H1 (cell line): ENCODE measurements around the gene ALOX5AP. TPM values are rescaled to one million over a fixed set of nuclear protein-coding genes. Genes with fewer than 3 reads are reported as not detected.

Experiments
- CTCF ChIA-PET: fragments of 300-600 bp; sonication (Branson Sonifier 250); formaldehyde crosslinking; loops from one replicate; lab custom pipeline; 2021; ENCODE audit not compliant: partially characterized antibody; lab: Charles Lee
- POLR2A ChIA-PET: fragments of 300-600 bp; sonication (Branson Sonifier 250); formaldehyde crosslinking; loops from one replicate; lab custom pipeline; 2021; ENCODE audit warnings: inconsistent platforms; ENCODE audit not compliant: partially characterized antibody; lab: Charles Lee
- DNase-seq, 2 experiments: peaks; one replicate each; pipeline versions ENCODE4 v3.0.0 to v3.0.0-alpha.2; 2010 to 2022; ENCODE audit warnings: low spot score in 2 of 2, low read depth in 1 of 2, mixed read lengths in 1 of 2
- FAIRE-seq: peaks from 2 replicates; lab custom pipeline; 2011; peaks lifted over from hg19 to GRCh38; lab: Jason Lieb, UNC
- H2AFZ ChIP-seq: 2 replicates; pipeline ENCODE4 v1.8.1; 2012; ENCODE audit warnings: low read length, inconsistent platforms
- H2AK5ac ChIP-seq: 2 replicates; pipeline ENCODE4 v1.6.1; 2013; ENCODE audit warnings: low read depth, low read length
- H2BK120ac ChIP-seq: replicated peaks from 2 replicates; pipeline ENCODE3; 2013; ENCODE audit warnings: low read depth, low read length, inconsistent platforms
- H2BK12ac ChIP-seq: 2 replicates; pipeline ENCODE4 v1.6.1; 2013; ENCODE audit warnings: low read depth, low read length
- H2BK15ac ChIP-seq: 2 replicates; pipeline ENCODE4 v1.6.1; 2013; ENCODE audit warnings: low read length
- H2BK20ac ChIP-seq: 2 replicates; pipeline ENCODE4 v1.6.1; 2013; ENCODE audit warnings: low read length
- H2BK5ac ChIP-seq: 2 replicates; pipeline ENCODE4 v1.6.1; 2013; ENCODE audit warnings: low read depth, low read length
- H3K14ac ChIP-seq: 2 replicates; pipeline ENCODE4 v1.6.1; 2013; ENCODE audit warnings: inconsistent platforms; ENCODE audit not compliant: insufficient read length
- H3K18ac ChIP-seq: 2 replicates; pipeline ENCODE4 v1.6.1; 2013; ENCODE audit warnings: low read length; ENCODE audit errors: extremely low read depth
- H3K23ac ChIP-seq: 2 replicates; pipeline ENCODE4 v1.6.1; 2013; ENCODE audit warnings: inconsistent platforms; ENCODE audit not compliant: insufficient read length
- H3K23me2 ChIP-seq: 2 replicates; pipeline ENCODE4 v1.6.1; 2013; ENCODE audit warnings: low read depth, low read length
- H3K27ac ChIP-seq: 2 replicates; pipeline ENCODE4 v1.6.1; 2011; ENCODE audit warnings: low read depth, low read length, inconsistent platforms
- H3K27me3 ChIP-seq, 4 experiments: replicated peaks in 1 of 4; 1 replicate in 1 of 4; 2 replicates in 3 of 4; pipeline versions ENCODE4 v1.6.1 to v1.8.1; 2011 to 2013; ENCODE audit warnings: low read length in 3 of 4, mild to moderate bottlenecking in 3 of 4, inconsistent platforms in 2 of 4, mixed read lengths in 2 of 4, moderate library complexity in 1 of 4; ENCODE audit not compliant: control insufficient read depth in 3 of 4, insufficient read depth in 3 of 4; ENCODE audit errors: extremely low read depth in 1 of 4
- H3K36me3 ChIP-seq, 4 experiments: 2 replicates each; pipeline versions ENCODE4 v1.6.1 to v1.8.1; 2011 to 2013; ENCODE audit warnings: mild to moderate bottlenecking in 4 of 4, low read length in 3 of 4, moderate library complexity in 2 of 4, control low read depth in 1 of 4, inconsistent platforms in 1 of 4; ENCODE audit not compliant: insufficient read depth in 4 of 4, control insufficient read depth in 2 of 4
- H3K4ac ChIP-seq: replicated peaks from 2 replicates; pipeline ENCODE3; 2013; ENCODE audit warnings: low read length, low read depth, mixed read lengths, inconsistent platforms; ENCODE audit not compliant: insufficient read length
- H3K4me1 ChIP-seq, 4 experiments: replicated peaks in 1 of 4; 1 replicate in 1 of 4; 2 replicates in 3 of 4; pipeline versions ENCODE4 v1.6.1 to v1.8.1; 2011 to 2013; ENCODE audit warnings: low read length in 3 of 4, inconsistent platforms in 2 of 4, mixed read lengths in 1 of 4; ENCODE audit not compliant: insufficient read depth in 4 of 4, control insufficient read depth in 3 of 4
- H3K4me2 ChIP-seq, 2 experiments: 2 replicates each; pipeline versions ENCODE4 v1.6.1 to v1.8.1; 2011 to 2013; ENCODE audit warnings: low read depth in 2 of 2, low read length in 2 of 2, control low read depth in 1 of 2, inconsistent platforms in 1 of 2, mild to moderate bottlenecking in 1 of 2; ENCODE audit not compliant: insufficient read depth in 1 of 2
- H3K4me3 ChIP-seq, 4 experiments: fragments of 200-600, 300-600 bp in 1 of 4; sonication (generic), shearing (Covaris generic), sonication (Bioruptor Twin) in 1 of 4; 2 replicates each; pipeline versions ENCODE4 v1.5.1 to v1.8.1; 2011 to 2016; ENCODE audit warnings: low read length in 4 of 4, low read depth in 3 of 4, control low read depth in 2 of 4, inconsistent platforms in 2 of 4, mild to moderate bottlenecking in 2 of 4, mixed read lengths in 1 of 4, moderate library complexity in 1 of 4; ENCODE audit not compliant: insufficient read depth in 2 of 4; ENCODE audit errors: extremely low read depth in 1 of 4
- H3K56ac ChIP-seq: replicated peaks from 2 replicates; pipeline ENCODE3; 2013; ENCODE audit warnings: low read depth, mild to moderate bottlenecking, mixed read lengths, low read length, inconsistent platforms; ENCODE audit not compliant: insufficient read length
- H3K79me1 ChIP-seq: 2 replicates; pipeline ENCODE4 v1.6.1; 2013; ENCODE audit warnings: low read depth, low read length, control low read depth
- H3K79me2 ChIP-seq, 2 experiments: 2 replicates each; pipeline versions ENCODE4 v1.6.1 to v1.8.1; 2012 to 2013; ENCODE audit warnings: low read length in 2 of 2, mild to moderate bottlenecking in 2 of 2, inconsistent platforms in 1 of 2; ENCODE audit not compliant: insufficient read depth in 2 of 2, control insufficient read depth in 1 of 2
- H3K9ac ChIP-seq, 4 experiments: replicated peaks in 1 of 4; 1 replicate in 1 of 4; 2 replicates in 3 of 4; pipeline versions ENCODE4 v1.6.1 to v1.8.1; 2011 to 2013; ENCODE audit warnings: low read depth in 3 of 4, low read length in 3 of 4, control low read depth in 2 of 4, mild to moderate bottlenecking in 2 of 4, moderate library complexity in 2 of 4, inconsistent platforms in 1 of 4; ENCODE audit errors: extremely low read depth in 1 of 4
- H3K9me3 ChIP-seq, 2 experiments: 2 replicates each; pipeline versions ENCODE4 v1.6.1 to v1.8.1; 2012 to 2013; ENCODE audit warnings: mild to moderate bottlenecking in 2 of 2, moderate library complexity in 2 of 2, control low read depth in 1 of 2, inconsistent platforms in 1 of 2, low read depth in 1 of 2, low read length in 1 of 2, mixed read lengths in 1 of 2; ENCODE audit not compliant: insufficient read depth in 2 of 2
- H4K20me1 ChIP-seq, 2 experiments: replicated peaks in 1 of 2; 2 replicates each; pipeline versions ENCODE3 to v1.8.1; 2011 to 2013; ENCODE audit warnings: inconsistent platforms in 2 of 2, low read length in 2 of 2, mild to moderate bottlenecking in 1 of 2; ENCODE audit not compliant: insufficient read depth in 2 of 2, control insufficient read depth in 1 of 2
- H4K5ac ChIP-seq: 2 replicates; pipeline ENCODE4 v1.6.1; 2013; ENCODE audit warnings: low read length, low read depth, mixed read lengths, inconsistent platforms; ENCODE audit not compliant: insufficient read length
- H4K8ac ChIP-seq: 2 replicates; pipeline ENCODE4 v1.8.0; 2013; ENCODE audit warnings: mild to moderate bottlenecking, moderate library complexity, low read length, inconsistent platforms; ENCODE audit not compliant: insufficient read depth; ENCODE audit errors: extremely low read depth
- H4K91ac ChIP-seq: replicated peaks from 2 replicates; pipeline ENCODE3; 2013; ENCODE audit warnings: low read length, mixed read lengths, inconsistent platforms; ENCODE audit not compliant: insufficient read length
- BCL11A ChIP-seq, 2 experiments: IDR thresholded peaks; one replicate each; pipeline ENCODE4 v1.6.1; 2011; ENCODE audit warnings: low read depth in 2 of 2, low read length in 2 of 2, mild to moderate bottlenecking in 2 of 2
- CHD2 ChIP-seq: IDR thresholded peaks from 2 replicates; pipeline ENCODE4 v1.6.1; 2012; ENCODE audit warnings: low read length, improper control_type of control experiment
- CREB1 ChIP-seq: IDR thresholded peaks from 2 replicates; pipeline ENCODE4 v1.6.1; 2012; ENCODE audit warnings: inconsistent platforms
- EZH2 ChIP-seq: fragments of 200-600 bp; sonication (generic); IDR thresholded peaks from 2 replicates; pipeline ENCODE4 v1.7.1; 2012; ENCODE audit warnings: low read depth, mild to moderate bottlenecking, moderate library complexity, low read length, inconsistent platforms; ENCODE audit not compliant: severe bottlenecking
- GTF2F1 ChIP-seq: IDR thresholded peaks from 2 replicates; pipeline ENCODE4 v1.6.1; 2012; ENCODE audit warnings: low read depth, low read length, improper control_type of control experiment, borderline replicate concordance
- HDAC2 ChIP-seq, 2 experiments: fragments of 300-600 bp in 1 of 2; sonication (generic) in 1 of 2; IDR thresholded peaks; 2 replicates each; pipeline ENCODE4 v1.6.1; 2011 to 2012; ENCODE audit warnings: low read depth in 2 of 2, low read length in 2 of 2, mild to moderate bottlenecking in 2 of 2, moderate library complexity in 2 of 2, borderline replicate concordance in 1 of 2, inconsistent platforms in 1 of 2
- NRF1 ChIP-seq: IDR thresholded peaks from 2 replicates; pipeline ENCODE4 v1.6.1; 2011; ENCODE audit warnings: mild to moderate bottlenecking, low read depth, low read length, improper control_type of control experiment
- RNF2 ChIP-seq: fragments of 200-900, 300-1000 bp; sonication (generic); IDR thresholded peaks from 2 replicates; pipeline ENCODE4 v1.7.1; 2016; ENCODE audit warnings: borderline replicate concordance, low read depth, mild to moderate bottlenecking, antibody characterized with exemption, low read length; ENCODE audit not compliant: poor library complexity, severe bottlenecking; ENCODE audit errors: missing control alignments
- SRF ChIP-seq: IDR thresholded peaks from 2 replicates; pipeline ENCODE4 v1.6.1; 2011; ENCODE audit warnings: mild to moderate bottlenecking, low read depth, low read length, moderate library complexity
- TAF1 ChIP-seq: IDR thresholded peaks from 2 replicates; pipeline ENCODE4 v1.6.1; 2011; ENCODE audit warnings: mild to moderate bottlenecking, low read depth, low read length
- TBP ChIP-seq: IDR thresholded peaks from 2 replicates; pipeline ENCODE4 v1.6.1; 2011; ENCODE audit warnings: low read depth, low read length, improper control_type of control experiment
- WGBS, 2 experiments: shearing (Covaris generic) in 1 of 2; methylation state at CpG; one replicate each; pipeline versions ENCODE4 v1.1.6 to v1.1.7; 2013 to 2015; ENCODE audit warnings: low lambda C conversion rate in 2 of 2, mixed read lengths in 2 of 2, inconsistent platforms in 1 of 2, low coverage in 1 of 2, missing lambda C conversion rate in 1 of 2; ENCODE audit not compliant: insufficient replicate concordance in 2 of 2, insufficient coverage in 1 of 2, insufficient read length in 1 of 2; ENCODE audit errors: extremely low coverage in 1 of 2, missing lambda C conversion rate in 1 of 2; 5-methylcytosine and 5-hydroxymethylcytosine counted together
- polyA plus RNA-seq, 7 experiments: library from polyadenylated mRNA; depleted of rRNA in 3 of 7; stranded (reverse) in 5 of 7; unstranded in 2 of 7; fragments of >200 nt in 5 of 7; fragments of 200-250 nt in 2 of 7; gene quantifications; 1 replicate in 5 of 7; 2 replicates in 1 of 7; 4 replicates in 1 of 7; pipeline versions ENCODE4 v1.2.1 to v1.2.3, GENCODE V29; 2011 to 2013; ENCODE audit warnings: missing spikeins in 2 of 7, mixed read lengths in 2 of 7
- total RNA-seq: library from RNA; stranded (reverse); fragmentation: NEBNext Ultra II Directional; extraction: Animal tissue kit (Norgen Biotek cat#: 25700); gene quantifications from 2 replicates; pipeline ENCODE4 v1.2.1, GENCODE V29; 2021
- TF ChIP-seq, protein P1 (sequence below): IDR thresholded peaks from 2 replicates; pipeline ENCODE4 v1.6.1; 2012; ENCODE audit warnings: low read length, inconsistent platforms

Gene ALOX5AP
- total and polyA plus RNA-seq, 2 of the 8 experiments (the other 6 are each of a cell fraction or from before 2014, with no cell fraction given), result not detected

GRCh38 chr13:30734439-30734838 lies 904 bp upstream of the ALOX5AP start:
- Histone ChIP-seq H3K79me2 (no peaks in the 10 kb centered on the region), H3K18ac (no peak overlapping the region), H3K27me3 (no peaks in the 10 kb centered on the region), H4K5ac (no peak overlapping the region), H3K9ac (no peak overlapping the region), H3K4me3 (no peak overlapping the region), H2BK5ac (no peak overlapping the region), H3K27ac (no peak overlapping the region), H2BK15ac (no peak overlapping the region), H2BK120ac (no peak overlapping the region), H3K36me3 (no peaks in the 10 kb centered on the region), H3K79me1 (no peaks in the 10 kb centered on the region), H3K23ac (no peak overlapping the region), H2AK5ac (no peak overlapping the region), H3K4ac (no peak overlapping the region), H3K23me2 (no peaks in the 10 kb centered on the region), H3K4me1 (peaks cover 0 to 2% (median 0%) of the 10 kb centered on the region in 4 experiments; a peak in 1 of 7 replicates), H2BK20ac (no peak overlapping the region), H3K4me2 (no peak overlapping the region), H4K91ac (no peak overlapping the region), H3K56ac (no peak overlapping the region), H4K8ac (no peak overlapping the region), H3K14ac (no peak overlapping the region), H4K20me1 (no peaks in the 10 kb centered on the region), H2AFZ (no peak overlapping the region), H2BK12ac (no peak overlapping the region), H3K9me3 (no peaks in the 10 kb centered on the region)
- TF ChIP-seq, protein P1, sequence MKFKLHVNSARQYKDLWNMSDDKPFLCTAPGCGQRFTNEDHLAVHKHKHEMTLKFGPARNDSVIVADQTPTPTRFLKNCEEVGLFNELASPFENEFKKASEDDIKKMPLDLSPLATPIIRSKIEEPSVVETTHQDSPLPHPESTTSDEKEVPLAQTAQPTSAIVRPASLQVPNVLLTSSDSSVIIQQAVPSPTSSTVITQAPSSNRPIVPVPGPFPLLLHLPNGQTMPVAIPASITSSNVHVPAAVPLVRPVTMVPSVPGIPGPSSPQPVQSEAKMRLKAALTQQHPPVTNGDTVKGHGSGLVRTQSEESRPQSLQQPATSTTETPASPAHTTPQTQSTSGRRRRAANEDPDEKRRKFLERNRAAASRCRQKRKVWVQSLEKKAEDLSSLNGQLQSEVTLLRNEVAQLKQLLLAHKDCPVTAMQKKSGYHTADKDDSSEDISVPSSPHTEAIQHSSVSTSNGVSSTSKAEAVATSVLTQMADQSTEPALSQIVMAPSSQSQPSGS, result no peak
- no peak for TF ChIP-seq HDAC2 (IDR thresholded peaks at IDR 0.05; ENCODE audit: borderline replicate concordance in 1 of 2, low read depth in 2 of 2, low read length in 2 of 2)
- no peak for TF ChIP-seq EZH2
- TF ChIP-seq NRF1, result no peak
- TF ChIP-seq SRF, result no peak
- TF ChIP-seq TAF1, result no peak
- TF ChIP-seq CHD2, result no peak
- no peak for TF ChIP-seq GTF2F1
- no peak for TF ChIP-seq RNF2
- no peak for TF ChIP-seq TBP
- TF ChIP-seq BCL11A (IDR thresholded peaks at IDR 0.05; ENCODE audit: low read depth in 2 of 2, low read length in 2 of 2), result no peak
- TF ChIP-seq CREB1, result no peak
- FAIRE-seq, result no peak
- peak in 1 of 2 experiments; percentile 2 for DNase-seq
- 84% methylated on average over 1 of the region's 1 CpG; no CpG with 5 or more reads in 1 of the 2 experiments for WGBS, 2 experiments
- POLR2A ChIA-PET, result no interaction called here
- CTCF ChIA-PET, result no interaction called here
